ENCODE results near the gene SH3BP5.
"Not testable (repeated sequence)": the region's sequence is repeated elsewhere in the genome, so short reads cannot be mapped to it uniquely, and the experiment has no call there.

The SH3BP5 gene

GRCh38 chr3:15332405-15333098 lies at the start of gene SH3BP5:
SH3BP5 (minus strand) TSS chr3:15332586; CDS start chr3:15332408, 178 bp downstream.
- FAIRE-seq: no peak

DNA sequence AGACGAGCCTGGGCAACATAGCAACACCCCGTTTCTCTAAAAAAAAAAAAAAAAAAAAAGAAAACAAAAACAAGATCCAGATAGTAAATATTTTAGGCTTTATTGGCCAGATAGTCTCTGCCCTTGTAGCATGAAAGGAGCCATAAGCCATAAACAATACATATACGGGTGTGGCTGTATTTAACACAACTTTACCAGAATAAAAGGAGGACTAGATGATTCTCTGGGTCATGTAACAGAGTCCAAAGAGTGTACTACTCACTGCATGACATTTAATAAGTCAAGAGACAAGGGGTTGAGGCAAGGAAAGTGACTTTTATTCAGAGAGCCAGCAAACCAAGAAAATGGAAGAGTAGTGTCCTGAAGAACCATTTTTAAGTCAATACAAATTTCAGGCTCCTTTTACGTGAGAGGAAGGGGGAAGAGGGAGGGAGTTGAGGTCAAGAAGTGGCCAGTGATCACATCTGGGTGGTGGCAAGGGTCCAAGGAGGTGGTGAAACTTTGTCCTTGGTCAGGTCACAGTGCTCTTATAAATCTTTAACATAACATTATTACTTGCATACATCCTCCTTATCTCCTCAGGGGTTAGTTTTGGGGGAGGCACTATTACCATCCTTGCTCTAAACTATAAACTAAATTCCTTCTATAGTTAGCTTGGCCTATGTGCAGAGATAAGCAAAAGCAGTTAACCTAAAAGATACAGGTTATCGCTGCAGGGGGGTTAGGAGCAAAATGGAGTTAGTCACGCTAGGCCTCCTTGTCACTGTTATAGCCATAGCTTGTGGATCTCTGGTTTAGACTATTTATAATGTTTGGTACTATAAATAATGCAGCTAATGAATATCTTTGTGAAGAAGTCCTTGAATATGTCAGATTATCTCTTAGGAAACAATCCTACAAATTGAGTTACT lies 48.8 kb upstream of the SH3BP5 start:
- no peak for FAIRE-seq

DNA sequence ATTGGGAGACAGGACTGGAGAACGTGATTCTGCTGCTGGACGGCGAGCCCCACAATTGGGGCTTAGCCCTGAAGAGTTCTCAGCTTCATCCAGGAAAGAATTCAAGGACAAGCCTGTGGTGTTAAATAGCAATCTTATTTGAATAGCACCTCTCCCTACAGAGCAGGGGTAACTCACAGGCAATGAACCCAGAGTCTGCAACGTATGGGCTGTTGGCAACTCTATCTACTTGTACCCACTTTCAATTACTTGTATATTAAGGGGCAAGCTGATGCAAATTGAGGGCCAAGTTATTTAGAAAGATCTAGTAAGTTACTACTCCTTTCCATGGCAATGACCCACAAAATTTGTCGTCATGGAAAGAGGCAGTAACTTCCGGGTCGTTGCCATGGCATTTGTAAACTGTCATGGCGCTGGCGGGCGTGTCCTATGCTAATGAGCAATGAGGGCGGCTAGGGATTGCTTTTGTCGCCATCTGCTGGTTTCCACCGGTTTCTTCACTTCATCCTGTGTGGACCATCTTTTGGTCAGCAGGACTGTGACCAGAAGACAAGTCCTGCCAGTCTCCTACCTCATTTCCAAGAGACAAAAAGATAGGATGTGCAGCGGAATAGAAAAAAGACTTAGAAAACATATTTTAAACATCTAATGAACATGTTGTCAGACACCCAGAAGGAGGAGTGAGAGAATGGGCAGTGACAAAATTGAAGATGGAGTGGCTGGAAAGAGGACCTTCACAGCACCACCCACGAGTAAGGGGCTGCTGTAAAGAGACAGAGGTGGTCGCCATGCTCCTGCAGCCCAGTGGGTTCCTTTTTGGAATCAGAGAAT lies 45.8 kb upstream of the SH3BP5 start:
- peak; percentile 82 for FAIRE-seq

- FAIRE-seq: no peak
Measured at GRCh38 chr3:15375461-15376000, 43.1 kb upstream of the SH3BP5 start.

DNA sequence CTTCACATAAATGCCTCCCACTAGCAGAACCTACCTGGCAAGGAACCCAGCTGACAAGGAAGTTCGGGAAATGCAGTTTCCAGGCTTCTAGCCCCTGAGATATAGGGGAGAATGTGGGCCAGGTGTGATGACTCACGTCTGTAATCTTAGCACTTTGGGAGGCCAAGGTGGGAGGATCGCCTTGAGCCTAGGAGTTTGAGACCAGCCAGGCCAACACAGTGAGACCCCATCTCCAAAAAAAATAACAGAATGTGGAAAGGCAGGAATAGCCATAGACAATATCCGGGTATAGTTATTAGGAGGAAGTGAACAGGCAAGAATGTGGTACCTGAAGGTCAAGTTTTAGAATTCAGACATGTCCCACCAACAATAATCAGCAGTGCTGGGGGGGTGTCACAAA lies 40.5 kb upstream of the SH3BP5 start:
- FAIRE-seq: no peak

GRCh38 chr3:15368561-15369135 lies 36.3 kb upstream of the SH3BP5 start:
- no peak for FAIRE-seq

GRCh38 chr3:15367059-15367458 lies 34.7 kb upstream of the SH3BP5 start:
- no peak for FAIRE-seq

DNA sequence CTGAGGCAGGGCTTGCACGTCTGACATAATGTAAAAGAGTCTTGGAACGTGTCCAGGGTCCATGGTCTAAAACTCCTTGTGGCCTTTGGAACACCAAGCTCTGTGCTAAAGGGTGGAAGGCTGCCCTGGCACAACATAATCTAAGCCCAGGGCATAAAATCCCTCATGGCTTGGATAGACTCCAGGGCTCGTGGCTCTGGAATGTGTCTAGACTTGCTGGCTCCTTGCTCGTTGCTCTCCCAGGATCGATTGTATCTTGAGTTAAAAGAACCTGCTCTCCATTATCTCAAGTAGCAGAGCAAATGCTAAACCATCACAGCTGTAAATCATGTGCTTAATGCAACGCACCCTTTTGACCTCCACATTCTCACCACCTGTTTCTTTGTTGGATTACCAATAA lies 31.7 kb upstream of the SH3BP5 start:
- FAIRE-seq: not testable (repeated sequence)

DNA sequence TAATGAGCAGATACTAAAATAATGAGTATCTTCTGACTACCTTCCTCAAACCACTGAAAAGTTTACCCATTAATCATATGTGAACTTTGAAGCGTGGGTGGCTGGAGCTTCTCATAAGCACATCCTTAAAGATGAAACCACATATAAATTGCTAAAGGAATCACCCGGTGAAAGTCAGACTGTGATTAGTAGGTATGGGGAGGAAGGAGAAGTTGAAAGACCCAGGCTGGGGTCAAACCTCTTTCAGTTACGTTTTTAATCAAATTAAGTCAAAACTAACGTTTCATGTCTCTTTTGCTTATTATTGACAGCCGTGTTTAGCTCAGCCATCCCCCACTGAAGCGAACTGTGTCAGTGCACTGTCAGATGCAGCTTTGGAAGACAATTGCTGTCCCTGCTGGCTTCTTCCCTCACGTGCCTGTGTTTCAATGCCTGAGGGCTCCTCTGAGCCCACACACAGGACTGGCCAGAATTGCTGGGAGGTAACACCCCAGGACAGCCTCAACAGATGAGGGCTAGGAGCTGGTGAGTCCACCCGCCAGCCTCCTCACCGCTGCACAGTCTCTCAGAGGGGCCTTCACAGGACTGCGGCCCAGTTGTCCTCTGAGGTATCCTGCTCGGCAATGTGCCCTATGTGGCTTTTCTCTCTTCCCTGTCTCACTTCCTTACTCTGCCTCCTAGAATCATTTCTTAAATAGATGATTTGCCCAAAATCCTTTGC lies 29.3 kb upstream of the SH3BP5 start:
- no peak for FAIRE-seq

GRCh38 chr3:15360788-15361493 lies 28.6 kb upstream of the SH3BP5 start:
- FAIRE-seq: no peak

- no peak for FAIRE-seq
Measured at GRCh38 chr3:15359677-15360397, 27.5 kb upstream of the SH3BP5 start.

DNA sequence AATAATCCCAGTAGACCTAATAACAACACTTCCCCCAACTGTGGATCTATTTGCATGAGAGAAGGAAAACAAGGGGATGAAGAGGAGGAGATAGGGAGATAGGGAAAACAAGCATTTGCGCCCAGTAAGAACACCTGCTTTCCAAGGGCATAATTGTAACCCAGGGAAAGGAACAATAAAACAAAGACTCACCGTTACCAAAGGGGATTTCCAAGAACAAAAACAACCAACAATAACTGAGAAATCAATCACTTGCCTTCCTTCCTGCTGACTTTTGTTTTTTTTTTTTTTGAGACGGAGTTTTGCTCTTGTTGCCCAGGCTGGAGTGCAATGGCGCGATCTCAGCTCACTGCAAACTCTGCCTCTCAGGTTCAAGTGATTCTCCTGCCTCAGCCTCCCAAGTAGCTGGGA lies 24.3 kb upstream of the SH3BP5 start:
- FAIRE-seq: not testable (repeated sequence)

GRCh38 chr3:15356176-15356575 lies 23.8 kb upstream of the SH3BP5 start:
- FAIRE-seq: no peak

DNA sequence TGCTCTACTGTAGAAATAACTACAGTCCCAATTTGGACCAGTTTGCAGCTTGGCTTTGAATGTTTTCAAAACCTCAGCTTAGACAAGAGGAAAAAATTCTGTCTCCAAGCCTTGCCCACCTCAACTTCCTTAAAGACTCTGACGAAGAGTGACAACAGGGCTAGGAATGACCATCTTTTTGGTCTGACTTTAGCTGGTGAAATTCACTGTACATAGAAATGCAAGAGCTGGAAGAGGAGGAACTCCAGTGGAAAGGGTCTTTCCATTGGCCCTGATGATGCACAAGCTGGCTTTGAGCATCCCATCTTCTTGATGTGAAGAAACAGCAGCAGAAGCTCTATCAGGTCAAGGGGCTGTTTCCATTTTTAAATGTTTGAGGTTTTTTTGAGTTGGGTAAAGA lies 22.7 kb upstream of the SH3BP5 start:
- no peak for FAIRE-seq

DNA sequence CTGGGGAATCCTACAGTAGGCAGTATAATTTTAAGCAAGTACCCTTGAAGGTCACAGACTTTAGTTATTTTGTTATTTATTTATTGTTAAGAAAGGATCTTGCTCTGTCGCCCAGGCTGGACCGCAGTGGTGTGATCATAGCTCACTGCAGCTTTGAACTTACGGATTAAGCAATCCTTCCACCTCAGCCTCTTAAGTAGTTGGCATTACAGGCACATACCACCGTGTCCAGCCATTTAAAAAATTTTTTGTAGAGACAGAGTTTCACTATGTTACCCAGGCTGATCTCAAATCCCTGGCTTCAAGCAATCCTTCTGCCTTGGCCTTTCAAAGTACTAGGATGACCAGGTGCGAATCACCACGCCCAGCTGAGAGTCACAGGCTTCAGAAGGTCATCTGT lies 22.1 kb upstream of the SH3BP5 start:
- no peak for FAIRE-seq

- no peak for FAIRE-seq
Measured at GRCh38 chr3:15350141-15350540, 17.8 kb upstream of the SH3BP5 start.

DNA sequence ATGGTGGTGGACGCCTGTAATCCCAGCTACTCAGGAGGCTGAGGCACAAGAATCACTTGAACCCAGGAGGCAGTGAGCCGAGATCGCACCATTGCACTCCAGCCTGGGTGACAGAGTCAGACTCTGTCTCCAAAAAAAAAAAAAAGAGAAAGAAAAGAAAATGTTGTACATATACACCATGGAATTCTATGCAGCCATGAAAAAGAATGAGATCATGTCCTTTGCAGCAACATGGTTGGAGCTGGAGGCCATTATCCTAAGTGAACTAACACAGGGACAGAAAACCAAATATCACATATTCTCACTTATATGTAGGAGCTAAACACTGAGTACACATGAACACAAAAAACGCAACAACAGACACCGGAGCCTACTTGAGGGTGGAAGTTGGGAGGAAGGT lies 17.1 kb upstream of the SH3BP5 start:
- FAIRE-seq: not testable (repeated sequence)

- no peak for FAIRE-seq
Measured at GRCh38 chr3:15348246-15348645, 15.9 kb upstream of the SH3BP5 start.

GRCh38 chr3:15347737-15348110 lies 15.3 kb upstream of the SH3BP5 start:
- FAIRE-seq: no peak

GRCh38 chr3:15347063-15347736 lies 14.8 kb upstream of the SH3BP5 start:
- no peak for FAIRE-seq

All from TTC549 (cell line).